GM19043 (cell line): ENCODE data around the gene NKX2-1.

Source experiments
- ATAC-seq: cut with Tn5 transposase; IDR thresholded peaks from one replicate; pipeline ENCODE4 v1.9.1; 2021; ENCODE audit warnings: low read depth; ENCODE audit not compliant: unreplicated experiment

Gene NKX2-1

DNA sequence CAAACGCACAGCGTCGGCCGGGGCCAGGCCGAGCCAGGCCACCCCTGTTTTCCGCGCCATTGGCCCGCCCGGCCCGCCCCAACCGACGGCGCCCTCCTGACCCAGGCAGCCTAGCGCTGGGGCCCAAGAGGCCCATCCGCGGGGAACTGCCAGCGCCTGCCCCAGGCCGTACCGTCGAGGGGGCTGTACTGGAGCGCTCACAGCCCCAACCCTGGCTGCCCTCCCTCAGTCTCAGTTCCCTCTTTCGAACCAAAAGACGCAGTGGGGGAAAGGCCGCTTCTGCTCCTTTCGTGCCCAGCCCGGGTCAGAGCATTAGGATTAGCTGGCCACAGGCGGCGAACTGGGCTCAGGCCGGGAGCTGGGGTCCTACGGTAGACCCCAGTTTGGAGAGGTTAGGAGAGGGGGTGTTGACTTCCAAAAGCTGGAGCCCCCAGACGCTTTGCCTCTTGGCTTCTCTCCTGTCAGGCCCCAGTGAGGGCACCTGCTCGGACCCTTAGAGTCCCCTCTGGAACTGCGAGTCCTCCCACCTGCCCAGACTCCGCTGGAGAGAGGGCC lies 1.9 kb downstream of the NKX2-1 start:
- no peak for ATAC-seq

DNA sequence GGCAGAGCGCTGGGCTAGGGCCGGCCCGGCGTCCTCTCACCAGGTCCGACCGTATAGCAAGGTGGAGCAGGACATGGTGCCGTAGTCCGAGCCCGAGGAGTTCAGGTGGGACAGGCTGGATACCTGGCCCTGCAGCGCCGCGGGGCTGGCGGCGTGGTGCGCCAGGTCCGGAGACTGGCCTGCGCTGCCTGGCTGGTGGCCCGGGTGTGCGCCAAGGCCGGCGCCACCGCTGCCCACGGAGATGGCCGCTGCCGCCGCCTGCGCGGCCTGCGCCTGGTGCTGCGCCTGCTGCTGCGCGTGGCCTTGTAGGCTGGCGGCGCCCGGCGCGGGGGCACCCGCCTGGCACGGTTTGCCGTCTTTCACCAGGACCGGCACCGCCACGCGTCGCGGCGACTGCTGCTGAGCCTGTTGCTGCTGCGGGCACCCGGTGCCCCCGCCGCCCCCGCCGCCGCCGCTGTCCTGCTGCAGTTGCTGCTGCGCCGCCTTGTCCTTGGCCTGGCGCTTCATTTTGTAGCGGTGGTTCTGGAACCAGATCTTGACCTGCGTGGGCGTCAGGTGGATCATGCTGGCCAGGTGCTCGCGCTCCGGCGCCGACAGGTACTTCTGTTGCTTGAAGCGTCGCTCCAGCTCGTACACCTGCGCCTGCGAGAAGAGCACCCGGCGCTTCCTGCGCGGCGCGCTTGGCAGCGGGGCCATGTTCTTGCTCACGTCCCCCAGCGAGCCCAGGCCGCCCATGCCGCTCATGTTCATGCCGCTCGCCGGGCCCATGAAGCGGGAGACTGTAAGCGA lies 2.6 kb downstream of the NKX2-1 start:
- no peak for ATAC-seq

DNA sequence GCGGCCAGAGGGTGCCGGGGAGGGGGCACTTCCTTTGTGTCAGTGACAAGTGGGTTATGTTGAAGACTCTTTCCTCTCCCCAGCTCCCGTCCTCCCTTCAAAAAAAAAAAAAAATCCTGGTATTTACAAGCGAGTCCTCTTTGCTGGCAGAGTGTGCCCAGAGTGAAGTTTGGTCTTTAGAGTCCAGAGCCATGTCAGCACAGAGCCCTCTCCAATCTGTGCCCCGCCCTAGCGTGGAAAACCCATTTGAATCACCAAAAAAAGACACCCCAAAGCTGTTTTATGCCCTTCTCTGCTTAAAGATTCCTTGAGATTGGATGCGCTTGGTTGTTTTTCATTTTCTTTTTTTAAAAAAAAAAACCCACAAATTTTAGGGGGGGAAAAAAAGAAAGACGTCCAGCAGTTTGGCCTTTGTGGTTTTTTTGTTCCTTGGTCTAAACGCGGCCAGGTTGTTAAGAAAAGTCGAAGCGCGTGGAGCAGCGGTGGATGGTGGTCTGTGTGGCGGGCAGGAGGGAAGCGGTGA lies 3.3 kb downstream of the NKX2-1 start:
- ATAC-seq, result no peak

DNA sequence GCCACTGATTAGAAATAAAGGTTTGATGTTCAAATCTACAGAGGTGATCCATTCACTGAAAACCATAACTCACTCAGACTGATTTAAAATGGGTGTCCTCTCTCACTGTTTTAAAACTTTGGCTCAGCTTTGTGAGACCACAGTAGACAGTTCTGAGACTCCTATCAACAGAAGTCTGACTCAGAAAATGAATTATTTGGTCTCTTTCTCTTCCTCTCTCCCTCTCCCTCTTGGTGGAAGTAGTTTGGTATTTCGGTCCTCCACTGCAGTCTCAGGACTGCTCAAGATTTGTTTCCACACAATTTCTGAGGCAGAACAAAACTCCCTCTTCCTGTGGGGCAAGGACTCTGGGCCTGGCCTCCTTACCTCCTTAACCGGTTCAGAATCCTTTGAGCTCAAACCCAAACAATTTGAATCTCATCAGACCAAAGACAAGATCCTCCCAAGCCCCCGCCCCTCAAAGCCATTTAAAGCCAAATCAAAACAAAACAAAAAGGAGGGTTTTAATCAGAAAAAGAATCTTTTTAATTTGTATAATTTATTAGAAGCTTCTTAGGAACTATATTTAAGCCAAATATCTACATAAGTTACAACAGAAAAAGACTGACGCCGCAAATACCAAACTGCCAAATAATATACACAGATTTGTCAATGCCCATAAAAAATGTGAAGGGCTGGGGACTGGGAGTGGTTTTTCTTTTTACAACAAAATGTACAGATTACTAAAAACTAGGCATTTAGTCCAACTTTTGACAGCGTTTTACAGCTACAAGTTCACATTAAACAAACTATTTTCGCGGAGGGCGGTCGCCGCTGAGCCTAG lies 3.9 kb downstream of the NKX2-1 start:
- ATAC-seq, result no peak

DNA sequence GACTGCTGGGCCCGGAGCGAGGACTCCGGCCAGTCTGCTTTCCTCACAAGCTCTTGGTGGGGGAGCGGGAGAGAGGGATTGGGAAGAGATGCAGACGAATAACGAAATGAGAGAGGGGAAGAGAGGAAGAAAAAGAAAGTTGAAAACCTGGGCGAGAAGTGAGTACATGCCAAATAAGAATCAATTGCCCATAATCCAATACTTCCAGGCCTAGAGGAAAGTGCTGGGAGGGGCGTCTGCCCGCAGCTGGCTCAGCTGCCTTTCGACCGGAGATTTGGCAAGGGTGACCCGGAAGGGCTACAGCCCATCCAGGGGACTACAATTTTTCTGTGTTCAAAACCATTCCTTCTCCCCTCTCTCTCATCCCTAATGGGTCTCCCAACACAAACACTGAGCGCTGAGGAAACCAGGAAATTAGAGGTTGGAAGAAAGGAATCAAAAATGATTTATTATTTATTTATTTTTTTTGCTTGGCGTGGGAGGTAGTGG lies 4.9 kb downstream of the NKX2-1 start:
- ATAC-seq, result no peak

DNA sequence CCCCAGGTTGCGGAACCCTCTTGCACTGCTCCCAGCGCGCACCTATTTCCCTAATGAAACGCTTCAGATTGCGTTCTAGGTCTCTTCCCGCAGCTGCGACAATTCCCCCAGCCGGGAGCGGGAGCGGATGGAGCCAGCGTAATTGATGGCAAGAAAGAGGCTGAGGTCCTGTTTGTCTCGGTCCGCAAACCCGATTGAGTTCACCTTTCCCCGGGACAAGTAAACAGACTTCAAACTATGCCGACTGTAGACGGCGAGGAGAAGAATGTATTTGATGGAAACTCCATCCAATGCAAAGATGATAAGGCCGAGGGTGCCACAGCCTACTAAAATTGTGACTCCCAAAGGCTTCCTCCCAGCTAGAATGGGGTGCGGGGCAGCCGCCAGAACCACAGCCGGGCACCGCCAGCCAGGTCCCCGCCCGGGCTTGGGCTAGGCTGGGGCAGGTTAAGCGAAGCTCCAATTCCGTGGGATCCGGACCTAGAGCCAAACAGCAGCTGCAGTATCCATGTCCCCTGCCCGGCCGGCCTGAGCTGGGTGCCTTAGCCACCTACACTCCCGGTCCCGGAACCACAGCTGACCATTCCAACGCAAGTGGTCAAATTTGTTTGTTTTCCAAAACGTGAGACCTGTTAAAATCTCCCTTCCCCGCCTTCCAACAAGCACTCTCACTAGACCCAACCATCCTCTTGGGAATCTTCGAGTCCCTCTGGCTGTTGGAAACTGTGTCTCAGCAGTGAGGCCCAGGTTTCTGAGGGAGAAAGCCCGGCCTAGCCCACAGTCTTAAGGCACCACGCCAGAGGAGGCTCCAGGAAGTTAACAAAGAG lies 5.5 kb downstream of the NKX2-1 start:
- no peak for ATAC-seq

DNA sequence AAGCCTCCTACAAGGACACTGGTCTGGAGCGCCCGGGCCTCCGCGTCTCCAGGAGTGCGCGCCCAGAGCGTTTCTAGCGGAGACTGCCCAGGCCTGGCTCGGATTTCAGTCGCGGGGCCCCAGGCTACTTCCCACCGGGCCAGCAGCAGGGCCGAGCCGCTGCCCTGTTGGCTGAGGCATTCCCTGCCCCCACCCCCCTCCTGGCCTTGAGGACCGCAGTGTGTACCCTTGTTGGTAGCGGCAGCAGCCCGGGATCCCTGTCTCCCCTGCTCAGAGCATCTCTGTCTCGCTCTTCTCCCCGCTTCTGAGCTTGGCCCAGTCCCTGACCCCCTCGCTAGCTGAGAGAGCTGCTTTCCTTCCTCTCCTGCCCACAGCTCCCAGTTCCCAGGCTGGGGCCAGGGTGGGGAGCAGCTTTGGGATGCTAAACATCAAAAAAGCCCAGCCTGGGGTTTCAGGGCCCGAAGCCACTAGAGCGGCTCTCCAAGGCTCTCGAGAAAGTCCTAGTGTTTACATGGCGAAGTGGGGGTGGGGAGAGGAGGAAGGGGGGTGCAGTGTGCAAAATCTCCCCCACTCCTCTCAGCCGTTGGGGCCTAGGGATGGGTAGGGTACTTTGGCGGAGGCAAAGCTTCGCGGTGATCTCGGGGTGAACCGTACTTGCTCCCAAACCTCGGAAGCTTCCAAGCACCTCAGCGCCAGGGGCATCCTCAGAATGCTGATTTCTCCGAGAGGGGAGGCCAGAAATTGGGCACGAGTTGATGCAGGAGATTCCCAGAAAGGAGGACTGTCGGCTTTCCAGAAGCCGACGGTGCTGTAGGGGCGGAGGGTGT lies 6.4 kb downstream of the NKX2-1 start:
- no peak for ATAC-seq

DNA sequence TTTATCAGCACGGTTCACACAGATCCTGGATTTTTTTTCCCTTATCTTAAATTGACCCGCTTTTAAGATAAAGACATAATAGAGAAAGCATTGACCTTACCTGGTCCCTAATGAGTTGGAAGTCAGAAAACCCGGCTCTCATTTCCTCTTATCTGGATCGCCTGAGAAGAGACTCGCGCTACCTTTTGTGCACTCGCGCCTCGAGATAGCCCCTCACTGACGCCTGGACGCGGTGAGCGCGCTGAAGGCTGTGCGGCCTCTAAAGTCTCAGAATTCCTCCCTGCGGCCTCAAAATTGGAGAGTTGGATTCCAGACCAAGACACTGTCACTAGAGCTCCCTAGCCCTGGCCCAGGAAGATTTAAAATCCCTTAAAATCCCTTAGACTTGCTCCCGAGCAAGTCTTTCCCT lies 7.0 kb downstream of the NKX2-1 start:
- no peak for ATAC-seq

DNA sequence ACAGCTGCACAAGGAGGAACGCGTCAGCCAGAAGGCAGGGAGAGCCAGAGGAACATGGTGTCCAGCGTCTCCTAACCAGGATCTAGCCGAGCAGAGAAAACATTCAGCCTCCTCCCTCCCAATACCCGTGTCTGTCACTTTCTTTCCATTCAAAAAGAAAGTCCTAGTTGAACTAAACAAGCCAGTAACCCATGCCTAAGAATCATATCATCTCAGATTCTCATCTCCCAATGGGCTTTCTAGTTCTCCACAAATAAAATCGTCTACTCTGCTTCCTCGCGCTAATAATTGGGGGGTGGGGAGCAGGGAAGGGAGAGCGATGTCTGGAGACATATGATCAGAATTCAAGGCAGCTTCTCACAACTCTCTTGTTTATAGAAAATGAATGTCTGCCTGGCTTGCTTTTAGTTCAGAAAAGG lies 7.4 kb downstream of the NKX2-1 start:
- no peak for ATAC-seq

DNA sequence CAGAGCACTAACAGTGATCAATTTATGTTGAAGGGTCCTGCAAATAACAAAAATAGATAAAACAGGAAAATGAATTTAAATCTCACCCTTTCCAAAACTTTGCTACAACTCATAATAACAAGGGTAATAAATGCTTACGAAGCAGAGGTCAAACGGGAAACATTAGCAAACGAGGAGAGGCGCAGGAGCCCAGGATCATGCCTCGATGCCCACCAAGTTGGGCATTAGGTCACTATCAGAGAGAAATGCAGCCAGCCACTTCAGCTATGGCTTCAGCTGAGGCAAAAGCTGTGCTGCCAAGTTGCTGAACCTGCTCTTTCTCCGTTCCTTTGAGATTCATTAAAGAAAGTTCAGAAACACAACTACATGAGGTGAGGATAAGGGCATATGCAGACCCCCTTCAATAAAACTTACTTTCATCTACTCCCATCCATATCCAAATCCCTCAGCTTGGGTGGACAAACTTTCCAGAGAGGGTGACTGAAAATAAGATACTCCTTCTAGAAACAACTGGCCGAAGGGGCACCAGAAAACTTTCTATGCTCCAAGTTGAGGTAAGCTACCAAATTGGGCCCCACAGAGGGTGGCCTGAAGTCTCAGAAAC lies 7.9 kb downstream of the NKX2-1 start:
- ATAC-seq, result no peak

DNA sequence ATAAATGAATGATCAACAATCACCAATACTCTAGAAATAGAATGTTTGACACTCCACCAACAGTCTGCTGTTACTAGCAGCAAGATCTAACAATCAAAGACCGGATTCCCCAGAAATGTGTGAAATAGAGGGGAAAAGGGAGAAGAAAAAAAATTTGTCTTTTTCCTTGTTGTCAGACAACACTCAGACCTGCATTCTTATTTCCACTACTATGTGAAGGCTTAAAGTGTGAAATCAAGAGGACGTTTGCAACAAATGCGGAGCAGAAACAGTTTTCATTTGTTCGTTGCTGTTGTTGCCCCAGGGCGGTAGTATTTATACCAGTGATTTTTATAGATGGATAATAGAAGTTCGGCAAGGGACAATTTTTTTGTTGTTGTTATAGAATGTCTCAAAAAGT lies 9.2 kb downstream of the NKX2-1 start:
- no peak for ATAC-seq

DNA sequence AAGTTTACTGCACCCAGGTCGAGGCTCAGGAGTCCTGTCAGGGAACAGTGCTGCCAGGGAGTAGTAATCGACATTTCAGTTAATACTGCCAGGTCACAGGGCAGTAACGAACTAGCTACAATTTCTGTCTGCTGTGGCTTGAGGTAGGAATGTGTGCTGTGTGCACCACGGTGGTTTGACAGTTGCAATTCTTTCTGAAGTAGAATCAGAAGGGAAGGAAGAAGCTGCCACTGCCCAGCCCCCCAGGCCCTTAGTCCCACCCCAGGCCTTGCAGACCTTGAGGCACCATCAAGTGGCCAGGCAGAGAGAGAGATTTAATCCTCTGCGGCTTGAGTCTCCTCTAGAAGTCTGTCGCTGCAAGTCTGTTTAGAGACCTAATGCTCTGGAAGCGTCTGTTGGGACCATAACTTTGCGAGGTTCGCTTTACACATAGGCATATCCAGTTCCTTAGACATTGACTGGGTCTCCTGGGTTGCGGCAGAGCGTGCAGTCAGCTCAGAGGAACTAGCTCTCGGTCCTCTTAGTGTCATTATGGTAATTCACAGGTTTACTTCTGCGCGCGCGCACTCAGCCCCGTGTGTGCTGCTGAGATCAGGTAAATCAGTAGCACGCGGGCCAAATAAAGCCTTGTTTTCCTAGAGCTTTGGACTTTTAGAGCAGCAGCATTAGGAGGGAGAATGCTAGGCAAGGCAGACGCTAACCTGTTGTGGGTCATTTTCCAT lies 9.8 kb downstream of the NKX2-1 start:
- ATAC-seq, result no peak

DNA sequence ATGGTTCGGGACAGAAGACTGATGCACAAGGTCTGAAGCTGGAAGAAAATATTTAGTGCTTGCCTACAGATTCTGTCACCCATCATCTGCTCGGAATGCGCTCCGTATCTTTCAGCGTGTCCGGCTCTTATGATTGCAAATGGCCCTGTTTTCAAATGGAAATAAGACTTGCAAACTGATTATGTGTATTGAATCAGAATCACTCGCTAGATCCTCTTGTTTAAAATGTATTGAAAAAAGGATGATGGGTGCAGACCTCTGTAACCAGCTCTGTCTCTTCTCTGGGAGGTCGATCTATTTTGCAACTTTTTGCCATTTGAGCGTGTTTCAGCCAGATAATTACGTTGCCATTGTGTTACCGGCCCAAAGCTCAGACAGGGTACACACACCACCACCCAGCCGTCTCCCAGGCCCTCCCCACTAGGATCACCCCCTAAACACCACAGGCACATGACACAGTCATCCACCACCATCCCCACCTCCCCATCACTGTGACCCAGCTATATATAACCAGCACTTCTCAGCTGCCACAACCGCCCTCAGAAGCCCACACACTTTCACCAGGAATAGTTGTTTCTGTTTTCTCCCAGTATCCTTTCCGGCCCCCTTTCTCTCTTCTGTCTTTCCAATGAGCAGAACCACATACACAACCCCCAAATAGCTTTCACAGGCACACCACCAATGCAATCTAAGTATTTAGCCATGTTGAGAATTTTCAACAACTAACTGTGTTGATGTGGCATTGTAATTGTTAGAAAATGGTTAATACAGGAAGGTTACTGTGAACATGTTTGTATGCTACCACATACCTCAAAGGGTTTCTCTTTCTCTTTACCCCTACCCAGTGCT lies 10.7 kb downstream of the NKX2-1 start:
- no peak for ATAC-seq

DNA sequence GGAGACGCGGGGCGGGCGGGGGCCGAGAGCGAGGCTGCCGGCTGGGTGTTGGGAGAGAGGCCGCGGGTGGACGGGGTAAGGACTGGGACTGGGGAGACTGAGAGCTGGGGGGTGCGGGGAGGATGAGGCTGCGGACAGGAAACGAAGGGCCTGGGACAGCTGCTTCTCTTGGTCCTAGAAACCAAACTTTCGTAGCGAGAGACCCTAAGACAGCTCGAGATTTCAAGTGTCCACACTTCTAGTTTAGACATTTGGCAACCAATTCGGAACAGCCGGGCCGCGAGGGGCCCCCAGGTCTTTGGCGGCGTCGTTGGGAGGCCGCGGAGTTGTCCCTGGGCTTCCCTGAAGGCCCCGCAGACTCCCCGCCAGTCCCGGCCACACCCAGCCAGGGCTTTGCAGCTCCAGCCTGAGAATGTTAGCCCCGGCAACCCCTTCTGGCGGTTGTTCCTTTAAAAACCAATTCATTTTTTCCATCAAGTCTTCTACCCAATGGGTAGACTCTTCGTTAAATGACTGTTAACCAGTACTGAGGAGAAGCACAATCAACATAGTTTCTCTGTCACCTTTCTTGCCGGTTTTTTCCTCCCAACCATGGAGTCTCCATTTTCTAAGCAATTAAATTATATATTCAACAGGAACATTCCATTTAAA lies 11.5 kb downstream of the NKX2-1 start:
- ATAC-seq, result no peak

DNA sequence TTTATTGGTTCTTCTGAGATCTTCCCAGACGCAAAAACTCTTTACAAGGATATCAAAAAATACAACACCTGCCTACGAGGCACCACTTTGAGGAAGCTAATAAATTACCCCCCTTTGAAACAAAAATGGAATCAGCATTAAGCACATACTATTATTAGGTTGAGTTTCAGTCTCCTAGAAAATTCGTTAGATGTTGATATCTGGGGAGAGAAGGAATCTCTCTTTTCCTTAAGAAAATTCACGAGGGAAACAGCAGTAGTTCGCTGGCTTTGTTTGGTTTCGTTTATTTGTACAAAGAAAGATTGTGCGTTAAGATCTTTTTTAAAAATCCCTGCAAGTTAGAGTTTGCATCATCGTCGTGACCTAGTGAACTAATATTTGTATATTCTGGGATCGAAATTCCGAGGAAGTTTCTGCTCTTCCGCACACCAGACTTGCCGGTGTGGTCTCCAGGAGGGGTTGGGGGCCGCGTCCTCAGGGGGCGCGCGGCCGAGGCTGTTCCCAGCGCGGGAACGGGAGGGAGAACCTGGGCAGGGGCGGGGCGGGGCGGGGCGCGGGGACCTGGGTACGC lies 12.1 kb downstream of the NKX2-1 start:
- ATAC-seq, result no peak

DNA sequence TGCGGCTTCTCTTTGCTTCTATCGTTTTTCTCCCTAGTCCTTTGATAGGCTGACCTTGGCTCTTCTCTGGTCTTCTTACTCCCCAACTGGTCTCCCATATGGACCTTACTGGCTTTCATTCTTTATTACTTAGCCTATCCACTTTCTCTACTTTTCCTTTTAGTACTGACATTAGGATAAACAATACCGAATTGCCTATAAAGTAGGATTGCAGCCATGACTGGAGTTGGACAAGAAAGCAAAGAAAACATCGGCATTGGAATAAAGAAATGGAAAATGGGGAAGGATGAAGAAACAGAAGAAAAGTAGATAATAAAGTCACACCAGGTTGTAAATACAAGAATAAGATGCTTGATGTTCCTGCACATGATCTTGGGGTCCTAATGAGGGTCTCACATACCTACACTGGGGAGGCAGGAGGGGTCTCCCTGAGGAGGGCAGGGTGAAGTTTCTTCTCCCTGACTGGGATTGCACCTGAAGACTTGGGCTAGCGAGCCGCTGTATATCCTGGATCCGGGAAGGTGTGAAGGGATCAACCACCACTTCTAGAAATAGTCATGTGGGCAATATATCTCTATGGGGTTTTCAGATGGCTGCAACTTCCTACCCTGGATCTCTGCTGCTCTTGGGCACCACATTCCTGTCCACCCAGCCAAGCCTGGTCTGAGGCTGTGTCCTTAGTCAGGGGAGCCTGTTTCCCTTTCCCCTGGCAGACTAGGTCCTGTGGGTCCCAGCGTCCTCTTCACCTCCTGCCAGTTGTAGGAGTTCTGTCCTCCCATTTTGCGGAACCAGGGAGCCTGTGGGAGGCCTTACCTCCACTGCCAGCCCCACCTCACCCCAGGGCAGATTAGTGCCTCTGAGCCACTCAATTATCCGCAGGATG lies 13.1 kb downstream of the NKX2-1 start:
- no peak for ATAC-seq
